ENCODE measurements around the gene CHMP4A. TPM values are rescaled to one million over a fixed set of nuclear protein-coding genes. Genes with fewer than 3 reads are reported as not detected.

The CHMP4A gene
- 32.0 and 52.3 TPM in 2 replicates for total RNA-seq

GRCh38 chr14:24212924-24213865 is at the start of gene CHMP4A:
Gene CHMP4A (minus strand): TSS chr14:24213488. CDS start chr14:24213439, 49 bp downstream.
- DNase-seq (ENCODE audit: extremely low read depth, low read depth, low spot score): peak; percentile 78

GRCh38 chr14:24261969-24262327 is 48.7 kb upstream of the CHMP4A start:
- DNase-seq (ENCODE audit: extremely low read depth, low read depth, low spot score): no peak

GRCh38 chr14:24261256-24261968 is 48.1 kb upstream of the CHMP4A start:
- DNase-seq (ENCODE audit: extremely low read depth, low read depth, low spot score): no peak

- no peak for DNase-seq (ENCODE audit: extremely low read depth, low read depth, low spot score)
These were observed 47.5 kb upstream of the CHMP4A start for GRCh38 chr14:24260780-24261157.

GRCh38 chr14:24260026-24260779 is 46.9 kb upstream of the CHMP4A start:
- no peak for DNase-seq (ENCODE audit: extremely low read depth, low read depth, low spot score)

- DNase-seq (ENCODE audit: extremely low read depth, low read depth, low spot score): no peak
These were observed 46.2 kb upstream of the CHMP4A start for GRCh38 chr14:24259282-24260025.

GRCh38 chr14:24258548-24259265 is 45.4 kb upstream of the CHMP4A start:
- no peak for DNase-seq (ENCODE audit: extremely low read depth, low read depth, low spot score)

- DNase-seq (ENCODE audit: extremely low read depth, low read depth, low spot score): no peak
These were observed 44.8 kb upstream of the CHMP4A start for GRCh38 chr14:24258119-24258518.

GRCh38 chr14:24256960-24257359 is 43.7 kb upstream of the CHMP4A start:
- no peak for DNase-seq (ENCODE audit: extremely low read depth, low read depth, low spot score)

GRCh38 chr14:24255931-24256711 is 42.8 kb upstream of the CHMP4A start:
- no peak for DNase-seq (ENCODE audit: extremely low read depth, low read depth, low spot score)

- no peak for DNase-seq (ENCODE audit: extremely low read depth, low read depth, low spot score)
These were observed 42.1 kb upstream of the CHMP4A start for GRCh38 chr14:24255438-24255837.

- DNase-seq (ENCODE audit: extremely low read depth, low read depth, low spot score): no peak
These were observed 41.5 kb upstream of the CHMP4A start for GRCh38 chr14:24254630-24255392.

GRCh38 chr14:24253936-24254335 is 40.6 kb upstream of the CHMP4A start:
- DNase-seq (ENCODE audit: extremely low read depth, low read depth, low spot score): no peak

GRCh38 chr14:24252289-24253124 is 39.2 kb upstream of the CHMP4A start:
- no peak for DNase-seq (ENCODE audit: extremely low read depth, low read depth, low spot score)

- no peak for DNase-seq (ENCODE audit: extremely low read depth, low read depth, low spot score)
These were observed 38.6 kb upstream of the CHMP4A start for GRCh38 chr14:24251880-24252288.

GRCh38 chr14:24250354-24250753 is 37.1 kb upstream of the CHMP4A start:
- DNase-seq (ENCODE audit: extremely low read depth, low read depth, low spot score): no peak

GRCh38 chr14:24249230-24250021 is 36.1 kb upstream of the CHMP4A start:
- no peak for DNase-seq (ENCODE audit: extremely low read depth, low read depth, low spot score)
